Parathyroid adenoma (tissue), 2 donors: ENCODE data around the gene SERPINI2.
A peak's percentile ranks its signal among the peaks of the same experiment; 100 is the strongest.

Source experiments
- H2AFZ ChIP-seq: fragments of 300-600 bp; sonication (generic); one replicate; pipeline ENCODE4 v1.7.0; 2017; ENCODE audit warnings: antibody characterized with exemption, mild to moderate bottlenecking
- H3K27ac ChIP-seq: fragments of 300-600 bp; sonication (generic); one replicate; pipeline ENCODE4 v1.7.0; 2017
- H3K27me3 ChIP-seq: fragments of 300-600 bp; sonication (generic); one replicate; pipeline ENCODE4 v1.7.0; 2017; ENCODE audit warnings: low read length; ENCODE audit not compliant: control insufficient read depth, insufficient read depth
- H3K36me3 ChIP-seq: fragments of 300-600 bp; sonication (generic); one replicate; pipeline ENCODE4 v1.7.0; 2017; ENCODE audit warnings: low read length; ENCODE audit not compliant: control insufficient read depth, insufficient read depth
- H3K4me1 ChIP-seq: fragments of 300-600 bp; sonication (generic); one replicate; pipeline ENCODE4 v1.7.0; 2017; ENCODE audit warnings: control low read depth
- H3K4me2 ChIP-seq: fragments of 300-600 bp; sonication (generic); one replicate; pipeline ENCODE4 v1.7.0; 2017; ENCODE audit warnings: low read length
- H3K4me3 ChIP-seq: fragments of 300-600 bp; sonication (generic); one replicate; pipeline ENCODE4 v1.7.0; 2017; ENCODE audit warnings: low read depth, low read length
- H3K79me2 ChIP-seq: fragments of 300-600 bp; sonication (generic); one replicate; pipeline ENCODE4 v1.7.0; 2017; ENCODE audit warnings: control low read depth
- H3K9ac ChIP-seq: fragments of 300-600 bp; sonication (generic); one replicate; pipeline ENCODE4 v1.7.0; 2017; ENCODE audit warnings: mild to moderate bottlenecking
- H3K9me3 ChIP-seq: fragments of 300-600 bp; sonication (generic); one replicate; pipeline ENCODE4 v1.7.0; 2017; ENCODE audit warnings: low read length; ENCODE audit not compliant: control insufficient read depth
- TF ChIP-seq, protein P1 (sequence below): fragments of 300-600 bp; sonication (generic); IDR thresholded peaks from one replicate; pipeline ENCODE4 v1.7.0; 2017; ENCODE audit warnings: antibody characterized with exemption, mild to moderate bottlenecking
- donor health status: primary hyperparathyroidism.

SERPINI2 gene

DNA sequence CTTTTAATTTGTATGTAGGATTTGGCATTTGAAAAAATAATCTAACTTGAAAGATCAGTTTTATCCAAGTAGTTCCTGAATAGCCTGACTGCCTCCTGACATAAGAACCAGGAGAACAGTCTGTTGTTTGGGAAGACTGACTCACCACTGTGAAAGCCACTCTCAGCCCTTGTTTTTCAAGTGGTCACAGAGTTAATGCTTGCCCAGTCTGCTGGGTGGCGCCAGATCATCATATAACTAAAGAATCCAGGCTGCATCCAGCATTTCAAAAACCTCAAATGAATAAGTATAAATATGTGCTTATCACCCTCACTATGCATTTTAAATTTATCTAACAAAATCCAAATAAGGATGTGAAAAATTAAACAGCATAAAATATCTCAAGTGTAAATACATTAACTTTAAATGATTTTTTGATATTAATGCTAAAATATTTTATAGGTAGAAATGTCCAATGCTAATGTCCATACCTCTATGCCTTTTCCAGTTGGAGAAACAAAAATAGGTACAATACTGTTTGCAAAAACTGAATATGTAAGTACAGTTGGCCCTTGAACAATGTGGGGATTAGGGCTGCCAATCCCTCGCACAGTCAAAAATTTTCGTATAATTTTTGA lies 66.9 kb downstream of the SERPINI2 start:
- TF ChIP-seq, protein P1, sequence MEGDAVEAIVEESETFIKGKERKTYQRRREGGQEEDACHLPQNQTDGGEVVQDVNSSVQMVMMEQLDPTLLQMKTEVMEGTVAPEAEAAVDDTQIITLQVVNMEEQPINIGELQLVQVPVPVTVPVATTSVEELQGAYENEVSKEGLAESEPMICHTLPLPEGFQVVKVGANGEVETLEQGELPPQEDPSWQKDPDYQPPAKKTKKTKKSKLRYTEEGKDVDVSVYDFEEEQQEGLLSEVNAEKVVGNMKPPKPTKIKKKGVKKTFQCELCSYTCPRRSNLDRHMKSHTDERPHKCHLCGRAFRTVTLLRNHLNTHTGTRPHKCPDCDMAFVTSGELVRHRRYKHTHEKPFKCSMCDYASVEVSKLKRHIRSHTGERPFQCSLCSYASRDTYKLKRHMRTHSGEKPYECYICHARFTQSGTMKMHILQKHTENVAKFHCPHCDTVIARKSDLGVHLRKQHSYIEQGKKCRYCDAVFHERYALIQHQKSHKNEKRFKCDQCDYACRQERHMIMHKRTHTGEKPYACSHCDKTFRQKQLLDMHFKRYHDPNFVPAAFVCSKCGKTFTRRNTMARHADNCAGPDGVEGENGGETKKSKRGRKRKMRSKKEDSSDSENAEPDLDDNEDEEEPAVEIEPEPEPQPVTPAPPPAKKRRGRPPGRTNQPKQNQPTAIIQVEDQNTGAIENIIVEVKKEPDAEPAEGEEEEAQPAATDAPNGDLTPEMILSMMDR, result no peak
- Histone ChIP-seq H3K79me2 (no peaks in the 10 kb centered on the region), H3K27ac (no peak overlapping the region), H3K9me3 (no peaks in the 10 kb centered on the region), H3K27me3 (no peaks in the 10 kb centered on the region), H3K4me2 (no peak overlapping the region), H3K36me3 (no peaks in the 10 kb centered on the region), H3K4me3 (no peak overlapping the region), H3K9ac (no peak overlapping the region), H3K4me1 (no peaks in the 10 kb centered on the region), H2AFZ (no peak overlapping the region)

DNA sequence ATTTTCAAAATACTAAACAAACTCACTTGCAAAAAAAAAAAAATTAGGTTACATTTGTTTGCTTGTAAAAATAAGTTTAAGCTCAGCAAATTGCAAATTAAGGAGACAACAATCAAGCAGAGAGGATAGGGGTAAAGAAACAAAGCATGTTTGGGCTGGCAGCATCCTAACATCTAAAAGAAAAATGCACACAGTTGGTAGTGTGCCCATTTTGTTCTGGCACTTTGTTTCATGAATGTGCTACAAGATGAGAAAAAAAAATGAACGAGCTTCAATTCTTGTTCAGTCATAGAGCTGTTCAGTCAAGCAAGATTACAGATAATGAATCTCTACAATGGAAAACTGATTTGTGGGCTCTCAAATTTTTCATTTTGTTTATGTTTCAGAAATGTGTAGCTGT lies 76.0 kb downstream of the SERPINI2 start:
- no peak overlapping the region for H3K4me2 ChIP-seq

DNA sequence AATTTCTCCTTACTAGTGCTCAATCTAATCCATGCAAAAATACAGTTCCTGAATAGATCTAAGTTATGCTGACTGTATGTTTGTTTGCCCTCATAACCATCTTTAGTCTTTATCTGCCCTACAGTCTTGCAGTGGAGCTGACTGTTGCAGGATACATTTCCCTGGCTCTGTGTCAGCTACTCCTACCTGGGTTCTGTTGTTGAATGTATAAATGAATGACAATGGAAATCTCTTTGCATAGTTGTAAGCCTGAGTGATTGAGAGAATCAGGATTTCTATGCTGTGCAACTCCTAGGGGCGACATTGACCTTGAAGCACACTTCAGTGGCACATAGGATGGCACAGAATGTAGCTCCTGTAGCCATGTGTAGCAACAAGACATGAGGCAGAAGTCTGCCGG lies 77.8 kb downstream of the SERPINI2 start:
- no peak overlapping the region for H3K27ac ChIP-seq
- H3K9ac ChIP-seq, result no peak overlapping the region
- no peak overlapping the region for H2AFZ ChIP-seq
- no peaks in the 10 kb centered on the region for H3K36me3 ChIP-seq
- no peaks in the 10 kb centered on the region for H3K79me2 ChIP-seq
- H3K4me1 ChIP-seq, result no peaks in the 10 kb centered on the region
- no peaks in the 10 kb centered on the region for H3K9me3 ChIP-seq
- no peak overlapping the region for H3K4me2 ChIP-seq
- no peak overlapping the region for H3K4me3 ChIP-seq
- TF ChIP-seq, protein P1, result no peak
- no peaks in the 10 kb centered on the region for H3K27me3 ChIP-seq

More for the DNA sequence above, 76.0 kb downstream of the SERPINI2 start:
- no peaks in the 10 kb centered on the region for H3K27me3 ChIP-seq
- TF ChIP-seq, protein P1, result no peak
- H3K4me3 ChIP-seq, result no peak overlapping the region
- H3K9me3 ChIP-seq, result no peaks in the 10 kb centered on the region
- no peaks in the 10 kb centered on the region for H3K79me2 ChIP-seq
- peak overlapping the region; percentile 27 for H2AFZ ChIP-seq
- H3K27ac ChIP-seq, result no peak overlapping the region
- no peak overlapping the region for H3K9ac ChIP-seq
- no peaks in the 10 kb centered on the region for H3K4me1 ChIP-seq
- no peaks in the 10 kb centered on the region for H3K36me3 ChIP-seq

DNA sequence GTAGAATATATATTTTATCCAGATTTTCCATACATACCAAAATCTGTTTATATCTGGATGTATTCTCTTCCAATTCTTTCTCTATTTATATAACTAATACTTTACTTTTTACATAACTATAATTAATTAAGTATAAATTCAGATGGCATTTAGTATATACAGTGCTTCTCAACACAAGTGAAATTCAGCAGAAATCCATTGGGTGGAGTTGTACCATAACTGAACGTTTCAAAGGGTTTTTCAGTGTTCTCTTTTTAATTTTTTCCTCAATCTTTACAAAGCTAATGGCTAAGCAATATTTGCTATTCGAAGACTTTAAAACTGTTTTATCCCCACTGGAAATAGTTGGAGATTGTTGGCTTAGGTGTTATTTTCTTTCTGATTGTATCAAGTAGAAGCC lies 79.8 kb downstream of the SERPINI2 start:
- Histone ChIP-seq H3K36me3 (no peaks in the 10 kb centered on the region), H3K27me3 (no peaks in the 10 kb centered on the region), H3K79me2 (no peaks in the 10 kb centered on the region), H3K9ac (no peak overlapping the region), H2AFZ (no peak overlapping the region), H3K4me2 (no peak overlapping the region), H3K4me1 (no peaks in the 10 kb centered on the region), H3K4me3 (no peak overlapping the region), H3K9me3 (no peaks in the 10 kb centered on the region), H3K27ac (no peak overlapping the region)
- TF ChIP-seq, protein P1, result no peak
